Mucosa of stomach (tissue), 1 donor: ENCODE data around the gene OR5A2.
"Not testable (repeated sequence)": the region's sequence is repeated elsewhere in the genome, so short reads cannot be mapped to it uniquely, and the experiment has no call there.

Source experiments
- H3K27me3 ChIP-seq: one replicate; pipeline ENCODE4 v1.7.0; 2013; ENCODE audit warnings: mild to moderate bottlenecking, low read length; ENCODE audit not compliant: control insufficient read depth, insufficient read depth
- H3K36me3 ChIP-seq: one replicate; pipeline ENCODE4 v1.7.0; 2013; ENCODE audit warnings: low read length; ENCODE audit not compliant: control insufficient read depth, insufficient read depth
- H3K4me1 ChIP-seq: one replicate; pipeline ENCODE4 v1.7.0; 2013; ENCODE audit warnings: mild to moderate bottlenecking, low read length; ENCODE audit not compliant: control insufficient read depth, insufficient read depth
- H3K4me3 ChIP-seq: one replicate; pipeline ENCODE4 v1.7.0; 2013; ENCODE audit warnings: low read length
- H3K9ac ChIP-seq: one replicate; pipeline ENCODE4 v1.7.0; 2013; ENCODE audit warnings: mild to moderate bottlenecking, low read length, moderate library complexity
- H3K9me3 ChIP-seq: one replicate; pipeline ENCODE4 v1.7.0; 2013; ENCODE audit warnings: mild to moderate bottlenecking, low read length, moderate library complexity; ENCODE audit not compliant: control insufficient read depth
- donor health status: Pancreatic carcinoma.

The OR5A2 gene

GRCh38 chr11:59372324-59372723, 53.9 kb downstream of the OR5A2 start:
- H3K9ac ChIP-seq, H3K27me3 ChIP-seq, H3K9me3 ChIP-seq, H3K4me3 ChIP-seq, H3K36me3 ChIP-seq, H3K4me1 ChIP-seq: not testable (repeated sequence)

GRCh38 chr11:59368238-59369022, 57.8 kb downstream of the OR5A2 start:
- H3K4me1 ChIP-seq: no peaks in the 10 kb centered on the region
- no peak overlapping the region for H3K4me3 ChIP-seq
- H3K36me3 ChIP-seq: no peaks in the 10 kb centered on the region
- no peaks in the 10 kb centered on the region for H3K9me3 ChIP-seq
- H3K9ac ChIP-seq: no peak overlapping the region
- H3K27me3 ChIP-seq: no peaks in the 10 kb centered on the region
